GM21367 (cell line): ENCODE data around the gene TAF4.
"Not testable (repeated sequence)": the region's sequence is repeated elsewhere in the genome, so short reads cannot be mapped to it uniquely, and the experiment has no call there.

ENCODE experiments used
- ATAC-seq: cut with Tn5 transposase; IDR thresholded peaks from one replicate; pipeline ENCODE4 v1.9.1; 2021; ENCODE audit not compliant: unreplicated experiment

Gene TAF4

GRCh38 chr20:61949714-61950640 lies 115.7 kb downstream of the TAF4 start:
- no peak for ATAC-seq

- ATAC-seq, result no peak
Measured at GRCh38 chr20:61949363-61949713, 116.3 kb downstream of the TAF4 start.

DNA sequence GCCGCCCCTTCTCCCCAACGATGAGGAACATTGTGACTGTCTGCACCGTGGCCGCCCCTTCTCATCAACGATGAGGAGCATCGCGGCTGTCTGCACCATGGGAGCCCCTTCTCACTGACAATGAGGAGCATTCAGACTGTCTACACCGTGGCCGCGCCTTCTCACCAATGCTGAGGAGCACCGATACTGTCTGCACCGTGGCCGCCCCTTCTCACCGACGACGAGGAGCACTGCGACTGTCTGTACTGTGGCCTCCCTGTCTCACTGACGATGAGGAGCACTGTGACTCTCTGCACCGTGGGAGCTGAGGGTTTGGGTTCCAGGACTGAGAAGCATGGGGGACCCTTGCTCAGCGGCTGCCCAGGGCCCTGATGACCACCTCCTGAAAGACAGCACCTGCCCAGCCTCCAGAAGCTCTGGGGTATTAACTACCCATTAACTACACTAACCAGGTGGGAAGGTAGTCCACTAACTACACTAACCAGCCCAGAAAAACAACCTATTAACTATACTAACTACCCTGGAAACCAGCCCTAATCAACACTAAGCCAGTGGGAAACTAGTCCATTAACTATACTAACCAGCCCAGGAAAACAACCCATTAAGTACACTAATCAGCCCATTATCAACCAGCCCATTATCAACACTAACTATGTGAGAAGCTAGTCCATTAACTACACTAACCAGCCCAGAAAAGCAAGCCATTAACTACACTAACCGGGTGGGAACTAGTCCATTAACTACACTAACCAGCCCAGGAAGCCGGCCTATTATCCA lies 116.9 kb downstream of the TAF4 start:
- no peak for ATAC-seq

DNA sequence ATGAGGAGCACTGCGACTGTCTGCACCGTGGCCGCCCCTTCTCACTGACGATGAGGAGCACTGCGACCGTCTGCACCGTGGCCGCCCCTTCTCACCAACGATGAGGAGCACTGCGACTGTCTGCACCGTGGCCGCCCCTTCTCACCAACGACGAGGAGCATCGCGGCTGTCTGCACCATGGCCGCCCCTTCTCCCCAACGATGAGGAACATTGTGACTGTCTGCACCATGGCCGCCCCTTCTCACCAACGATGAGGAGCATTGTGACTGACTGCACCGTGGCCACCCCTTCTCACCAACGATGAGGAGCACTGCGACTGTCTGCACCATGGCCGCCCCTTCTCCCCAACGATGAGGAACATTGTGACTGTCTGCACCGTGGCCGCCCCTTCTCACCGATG lies 117.6 kb downstream of the TAF4 start:
- not testable (repeated sequence) for ATAC-seq

DNA sequence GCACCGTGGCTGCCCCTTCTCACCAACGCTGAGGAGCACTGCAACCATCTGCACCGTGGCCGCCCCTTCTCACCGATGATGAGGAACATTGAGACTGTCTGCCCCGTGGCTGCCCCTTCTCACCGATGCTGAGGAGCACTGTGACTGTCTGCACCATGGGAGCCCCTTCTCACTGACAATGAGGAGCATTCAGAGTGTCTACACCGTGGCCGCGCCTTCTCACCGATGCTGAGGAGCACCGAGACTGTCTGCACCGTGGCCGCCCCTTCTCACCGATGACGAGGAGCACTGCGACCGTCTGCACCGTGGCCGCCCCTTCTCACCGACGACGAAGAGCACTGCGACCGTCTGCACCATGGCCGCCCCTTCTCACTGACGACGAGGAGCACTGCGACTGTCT lies 120.2 kb downstream of the TAF4 start:
- not testable (repeated sequence) for ATAC-seq

DNA sequence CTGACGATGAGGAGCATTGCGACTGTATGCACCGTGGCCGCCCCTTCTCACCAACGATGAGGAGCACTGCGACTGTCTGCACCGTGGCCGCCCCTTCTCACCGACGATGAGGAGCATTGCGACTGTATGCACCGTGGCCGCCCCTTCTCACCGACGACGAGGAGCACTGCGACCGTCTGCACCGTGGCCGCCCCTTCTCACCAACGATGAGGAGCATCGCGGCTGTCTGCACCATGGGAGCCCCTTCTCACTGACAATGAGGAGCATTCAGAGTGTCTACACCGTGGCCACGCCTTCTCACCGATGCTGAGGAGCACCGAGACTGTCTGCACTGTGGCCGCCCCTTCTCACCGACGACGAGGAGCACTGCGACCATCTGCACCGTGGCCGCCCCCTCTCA lies 120.7 kb downstream of the TAF4 start:
- not testable (repeated sequence) for ATAC-seq

GRCh38 chr20:61942526-61942925 lies 123.2 kb downstream of the TAF4 start:
- ATAC-seq, result no peak

GRCh38 chr20:61941721-61942405 lies 123.8 kb downstream of the TAF4 start:
- ATAC-seq, result no peak

GRCh38 chr20:61940976-61941720 lies 124.5 kb downstream of the TAF4 start:
- no peak for ATAC-seq

DNA sequence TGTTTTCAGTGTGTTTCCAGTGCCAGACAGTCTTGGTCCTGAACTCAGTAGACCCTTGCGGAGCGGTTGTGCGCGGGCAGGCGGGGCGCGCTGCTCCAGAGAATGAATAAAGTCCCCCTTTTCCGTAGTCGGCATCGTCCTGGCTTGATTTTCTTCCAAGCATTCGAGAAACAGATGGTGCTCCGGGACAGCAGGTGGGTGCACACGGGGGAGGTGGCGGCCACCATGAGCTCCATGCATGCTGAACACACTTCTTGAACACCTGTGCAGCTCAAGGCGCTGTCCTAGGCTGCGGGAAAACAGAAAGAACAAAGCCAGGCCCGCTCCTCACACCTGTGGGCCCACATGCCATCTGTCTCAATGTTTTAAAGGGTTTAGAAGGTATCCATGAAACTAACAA lies 125.2 kb downstream of the TAF4 start:
- no peak for ATAC-seq

GRCh38 chr20:61939691-61940360 lies 125.9 kb downstream of the TAF4 start:
- no peak for ATAC-seq

DNA sequence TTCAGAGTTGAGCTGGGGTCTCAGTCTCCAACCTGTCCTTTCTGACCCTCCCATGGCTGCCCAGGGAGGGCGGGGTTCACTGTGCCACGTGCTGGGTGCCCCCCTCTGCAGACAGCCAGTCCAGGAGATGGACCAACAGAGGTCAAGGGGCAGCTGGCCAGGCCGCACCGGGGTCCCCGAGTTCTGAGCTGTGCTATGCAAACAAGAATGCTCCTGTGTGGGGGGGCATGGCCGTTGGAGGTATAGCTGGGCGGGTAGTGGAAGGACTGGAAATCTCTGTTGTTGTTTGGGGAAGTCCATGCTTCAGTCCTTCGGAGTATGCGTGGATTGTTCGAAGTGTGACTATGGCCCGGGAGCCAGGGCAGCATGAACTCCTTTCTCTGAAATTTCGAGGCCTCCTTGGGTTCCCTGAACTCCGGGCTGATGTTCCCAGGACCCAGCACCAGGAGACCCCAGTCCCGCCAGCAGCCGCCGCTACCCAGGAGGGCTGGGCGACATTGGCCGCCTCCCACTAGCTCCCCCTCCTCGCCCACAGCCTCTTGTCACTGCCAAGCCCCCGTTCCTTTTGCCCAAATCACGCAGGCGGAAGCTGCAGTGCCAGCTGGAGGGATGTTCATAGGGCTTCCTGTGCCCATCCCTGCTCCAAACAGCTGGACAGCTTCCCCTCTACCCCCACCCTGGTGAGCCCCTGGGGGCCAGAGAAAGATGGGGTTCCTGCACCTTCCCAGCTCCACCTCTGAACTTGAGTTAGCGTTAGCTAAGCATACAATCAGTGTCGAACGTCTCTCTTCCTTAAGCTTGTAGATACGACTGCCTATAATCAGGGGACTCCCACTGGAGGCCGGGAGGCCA lies 126.6 kb downstream of the TAF4 start:
- no peak for ATAC-seq

GRCh38 chr20:61937963-61938838 lies 127.5 kb downstream of the TAF4 start:
- ATAC-seq, result no peak

- ATAC-seq, result no peak
Measured at GRCh38 chr20:61937146-61937962, 128.3 kb downstream of the TAF4 start.

DNA sequence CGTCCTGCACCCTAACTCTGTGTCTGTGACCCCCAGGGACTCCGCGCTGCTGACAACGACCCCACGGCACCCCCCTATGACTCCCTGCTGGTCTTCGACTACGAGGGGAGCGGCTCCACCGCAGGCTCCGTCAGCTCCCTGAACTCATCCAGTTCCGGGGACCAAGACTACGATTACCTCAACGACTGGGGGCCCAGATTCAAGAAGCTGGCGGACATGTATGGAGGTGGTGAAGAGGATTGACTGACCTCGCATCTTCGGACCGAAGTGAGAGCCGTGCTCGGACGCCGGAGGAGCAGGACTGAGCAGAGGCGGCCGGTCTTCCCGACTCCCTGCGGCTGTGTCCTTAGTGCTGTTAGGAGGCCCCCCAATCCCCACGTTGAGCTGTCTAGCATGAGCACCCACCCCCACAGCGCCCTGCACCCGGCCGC lies 129.0 kb downstream of the TAF4 start:
- no peak for ATAC-seq

- ATAC-seq, result no peak
Measured at GRCh38 chr20:61935926-61936700, 129.6 kb downstream of the TAF4 start.
